GM19452 (cell line): Measurements from ENCODE around the gene SLC44A5.
"Not testable (repeated sequence)": the region's sequence is repeated elsewhere in the genome, so short reads cannot be mapped to it uniquely, and the experiment has no call there.

Experiments
- ATAC-seq: cut with Tn5 transposase; IDR thresholded peaks from one replicate; pipeline ENCODE4 v1.9.1; 2021; ENCODE audit not compliant: unreplicated experiment

SLC44A5 gene

GRCh38 chr1:75375476-75376447 is 235.2 kb downstream of the SLC44A5 start:
- ATAC-seq, result not testable (repeated sequence)

GRCh38 chr1:75373542-75374159 is 237.3 kb downstream of the SLC44A5 start:
- ATAC-seq, result no peak

GRCh38 chr1:75366595-75366994 is 244.3 kb downstream of the SLC44A5 start:
- ATAC-seq, result no peak

GRCh38 chr1:75361260-75361659 is 249.7 kb downstream of the SLC44A5 start:
- no peak for ATAC-seq

GRCh38 chr1:75354267-75354666 is 256.6 kb downstream of the SLC44A5 start:
- not testable (repeated sequence) for ATAC-seq

- ATAC-seq, result no peak
Measured at GRCh38 chr1:75353051-75353450, 257.9 kb downstream of the SLC44A5 start.

- ATAC-seq, result no peak
Measured at GRCh38 chr1:75345538-75346292, 265.2 kb downstream of the SLC44A5 start.

- no peak for ATAC-seq
Measured at GRCh38 chr1:75342786-75343185, 268.1 kb downstream of the SLC44A5 start.

- ATAC-seq, result no peak
Measured at GRCh38 chr1:75341537-75341936, 269.4 kb downstream of the SLC44A5 start.

- ATAC-seq, result peak; percentile 94
Measured at GRCh38 chr1:75338616-75339483, 272.1 kb downstream of the SLC44A5 start.

- ATAC-seq, result no peak
Measured at GRCh38 chr1:75334876-75335389, 276.0 kb downstream of the SLC44A5 start.

GRCh38 chr1:75330624-75331023 is 280.3 kb downstream of the SLC44A5 start:
- no peak for ATAC-seq

GRCh38 chr1:75328691-75329090 is 282.2 kb downstream of the SLC44A5 start:
- no peak for ATAC-seq

GRCh38 chr1:75327395-75327794 is 283.5 kb downstream of the SLC44A5 start:
- no peak for ATAC-seq

GRCh38 chr1:75317976-75318375 is 292.9 kb downstream of the SLC44A5 start:
- ATAC-seq, result no peak

GRCh38 chr1:75316230-75316629 is 294.7 kb downstream of the SLC44A5 start:
- no peak for ATAC-seq

- no peak for ATAC-seq
Measured at GRCh38 chr1:75312620-75313019, 298.3 kb downstream of the SLC44A5 start.

- no peak for ATAC-seq
Measured at GRCh38 chr1:75310067-75310466, 300.8 kb downstream of the SLC44A5 start.

- ATAC-seq, result no peak
Measured at GRCh38 chr1:75308365-75308764, 302.5 kb downstream of the SLC44A5 start.

GRCh38 chr1:75305061-75305460 is 305.9 kb downstream of the SLC44A5 start:
- no peak for ATAC-seq
